ENCODE data around the gene CBX3.
"Not testable (repeated sequence)": the region's sequence is repeated elsewhere in the genome, so short reads cannot be mapped to it uniquely, and the experiment has no call there.

CBX3 gene

DNA sequence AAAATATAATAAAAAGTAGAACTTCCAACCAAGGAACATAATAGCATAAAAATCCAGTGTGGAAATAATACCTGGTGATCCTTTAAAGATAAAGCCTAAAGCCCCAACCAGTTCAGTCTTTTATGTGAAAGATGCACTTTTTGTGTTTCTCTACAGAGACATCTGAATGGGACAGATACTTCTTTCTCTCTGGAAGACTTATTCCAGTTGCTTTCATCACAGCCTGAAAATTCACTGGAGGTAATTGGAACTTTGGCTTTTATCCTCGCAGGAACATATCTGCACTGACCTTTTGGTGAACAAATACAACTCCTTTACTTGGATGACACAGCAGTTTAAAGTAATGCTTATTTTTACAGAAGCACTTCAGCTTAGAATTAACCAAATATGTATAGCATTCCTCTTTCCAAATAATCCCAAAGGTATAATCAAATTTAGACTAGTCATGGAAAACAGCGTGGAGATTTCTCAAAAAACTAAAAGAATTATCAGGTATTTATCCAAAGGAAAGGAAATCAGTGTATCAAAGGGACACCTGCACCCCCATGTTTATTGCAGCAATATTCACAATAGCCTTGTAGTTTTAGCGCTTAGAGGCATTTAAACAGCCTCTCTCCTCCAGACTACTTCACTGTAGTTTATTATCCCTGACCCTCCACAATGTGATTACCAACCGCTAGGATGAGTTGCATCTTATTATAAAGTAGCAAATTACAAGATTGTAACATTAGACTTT lies 17.8 kb upstream of the CBX3 start:
- in situ Hi-C loops (cut with HindIII; ENCODE audit: low sequenced_read_pairs), result no loop called here
- TF ChIP-seq, protein P1, sequence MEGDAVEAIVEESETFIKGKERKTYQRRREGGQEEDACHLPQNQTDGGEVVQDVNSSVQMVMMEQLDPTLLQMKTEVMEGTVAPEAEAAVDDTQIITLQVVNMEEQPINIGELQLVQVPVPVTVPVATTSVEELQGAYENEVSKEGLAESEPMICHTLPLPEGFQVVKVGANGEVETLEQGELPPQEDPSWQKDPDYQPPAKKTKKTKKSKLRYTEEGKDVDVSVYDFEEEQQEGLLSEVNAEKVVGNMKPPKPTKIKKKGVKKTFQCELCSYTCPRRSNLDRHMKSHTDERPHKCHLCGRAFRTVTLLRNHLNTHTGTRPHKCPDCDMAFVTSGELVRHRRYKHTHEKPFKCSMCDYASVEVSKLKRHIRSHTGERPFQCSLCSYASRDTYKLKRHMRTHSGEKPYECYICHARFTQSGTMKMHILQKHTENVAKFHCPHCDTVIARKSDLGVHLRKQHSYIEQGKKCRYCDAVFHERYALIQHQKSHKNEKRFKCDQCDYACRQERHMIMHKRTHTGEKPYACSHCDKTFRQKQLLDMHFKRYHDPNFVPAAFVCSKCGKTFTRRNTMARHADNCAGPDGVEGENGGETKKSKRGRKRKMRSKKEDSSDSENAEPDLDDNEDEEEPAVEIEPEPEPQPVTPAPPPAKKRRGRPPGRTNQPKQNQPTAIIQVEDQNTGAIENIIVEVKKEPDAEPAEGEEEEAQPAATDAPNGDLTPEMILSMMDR (IDR thresholded peaks at IDR 0.05; ENCODE audit: low read depth, low read length, missing control alignments), result no peak
- DNase-seq (ENCODE audit: low read depth), result no peak
- no peak overlapping the region for H3K4me3 ChIP-seq (ENCODE audit: low read depth, low read length)

DNA sequence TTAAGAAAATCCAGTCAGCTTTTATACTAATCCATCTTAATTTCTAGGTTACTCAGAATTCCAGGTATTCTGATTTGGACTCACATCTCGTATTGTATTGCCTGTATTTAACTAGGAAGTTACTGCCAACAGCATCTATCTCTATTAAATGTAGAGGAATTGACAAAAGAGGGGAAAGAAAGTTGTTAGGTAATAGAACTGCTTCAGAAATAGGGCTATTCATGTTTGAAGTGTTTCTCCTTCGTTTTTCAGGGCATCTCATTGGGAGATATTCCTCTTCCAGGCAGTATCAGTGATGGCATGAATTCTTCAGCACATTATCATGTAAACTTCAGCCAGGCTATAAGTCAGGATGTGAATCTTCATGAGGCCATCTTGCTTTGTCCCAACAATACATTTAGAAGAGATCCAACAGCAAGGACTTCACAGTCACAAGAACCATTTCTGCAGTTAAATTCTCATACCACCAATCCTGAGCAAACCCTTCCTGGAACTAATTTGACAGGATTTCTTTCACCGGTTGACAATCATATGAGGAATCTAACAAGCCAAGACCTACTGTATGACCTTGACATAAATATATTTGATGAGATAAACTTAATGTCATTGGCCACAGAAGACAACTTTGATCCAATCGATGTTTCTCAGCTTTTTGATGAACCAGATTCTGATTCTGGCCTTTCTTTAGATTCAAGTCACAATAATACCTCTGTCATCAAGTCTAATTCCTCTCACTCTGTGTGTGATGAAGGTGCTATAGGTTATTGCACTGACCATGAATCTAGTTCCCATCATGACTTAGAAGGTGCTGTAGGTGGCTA lies 17.1 kb upstream of the CBX3 start:
- in situ Hi-C loops (cut with HindIII; ENCODE audit: low sequenced_read_pairs); H3K4me3 ChIP-seq (ENCODE audit: low read depth, low read length); DNase-seq (ENCODE audit: low read depth): not testable (repeated sequence)

DNA sequence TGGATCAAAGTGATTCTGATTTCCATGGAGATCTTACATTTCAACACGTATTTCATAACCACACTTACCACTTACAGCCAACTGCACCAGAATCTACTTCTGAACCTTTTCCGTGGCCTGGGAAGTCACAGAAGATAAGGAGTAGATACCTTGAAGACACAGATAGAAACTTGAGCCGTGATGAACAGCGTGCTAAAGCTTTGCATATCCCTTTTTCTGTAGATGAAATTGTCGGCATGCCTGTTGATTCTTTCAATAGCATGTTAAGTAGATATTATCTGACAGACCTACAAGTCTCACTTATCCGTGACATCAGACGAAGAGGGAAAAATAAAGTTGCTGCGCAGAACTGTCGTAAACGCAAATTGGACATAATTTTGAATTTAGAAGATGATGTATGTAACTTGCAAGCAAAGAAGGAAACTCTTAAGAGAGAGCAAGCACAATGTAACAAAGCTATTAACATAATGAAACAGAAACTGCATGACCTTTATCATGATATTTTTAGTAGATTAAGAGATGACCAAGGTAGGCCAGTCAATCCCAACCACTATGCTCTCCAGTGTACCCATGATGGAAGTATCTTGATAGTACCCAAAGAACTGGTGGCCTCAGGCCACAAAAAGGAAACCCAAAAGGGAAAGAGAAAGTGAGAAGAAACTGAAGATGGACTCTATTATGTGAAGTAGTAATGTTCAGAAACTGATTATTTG lies 16.3 kb upstream of the CBX3 start:
- no peak for DNase-seq (ENCODE audit: low read depth)
- in situ Hi-C loops (cut with HindIII; ENCODE audit: low sequenced_read_pairs), result no loop called here
- H3K4me3 ChIP-seq (ENCODE audit: low read depth, low read length), result no peak overlapping the region
- TF ChIP-seq, protein P1 (IDR thresholded peaks at IDR 0.05; ENCODE audit: low read depth, low read length, missing control alignments), result no peak

DNA sequence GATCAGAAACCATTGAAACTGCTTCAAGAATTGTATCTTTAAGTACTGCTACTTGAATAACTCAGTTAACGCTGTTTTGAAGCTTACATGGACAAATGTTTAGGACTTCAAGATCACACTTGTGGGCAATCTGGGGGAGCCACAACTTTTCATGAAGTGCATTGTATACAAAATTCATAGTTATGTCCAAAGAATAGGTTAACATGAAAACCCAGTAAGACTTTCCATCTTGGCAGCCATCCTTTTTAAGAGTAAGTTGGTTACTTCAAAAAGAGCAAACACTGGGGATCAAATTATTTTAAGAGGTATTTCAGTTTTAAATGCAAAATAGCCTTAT lies 15.7 kb upstream of the CBX3 start:
- in situ Hi-C loops (cut with HindIII; ENCODE audit: low sequenced_read_pairs), result no loop called here
- TF ChIP-seq, protein P1 (IDR thresholded peaks at IDR 0.05; ENCODE audit: low read depth, low read length, missing control alignments), result no peak
- H3K4me3 ChIP-seq (ENCODE audit: low read depth, low read length), result no peak overlapping the region
- no peak for DNase-seq (ENCODE audit: low read depth)

DNA sequence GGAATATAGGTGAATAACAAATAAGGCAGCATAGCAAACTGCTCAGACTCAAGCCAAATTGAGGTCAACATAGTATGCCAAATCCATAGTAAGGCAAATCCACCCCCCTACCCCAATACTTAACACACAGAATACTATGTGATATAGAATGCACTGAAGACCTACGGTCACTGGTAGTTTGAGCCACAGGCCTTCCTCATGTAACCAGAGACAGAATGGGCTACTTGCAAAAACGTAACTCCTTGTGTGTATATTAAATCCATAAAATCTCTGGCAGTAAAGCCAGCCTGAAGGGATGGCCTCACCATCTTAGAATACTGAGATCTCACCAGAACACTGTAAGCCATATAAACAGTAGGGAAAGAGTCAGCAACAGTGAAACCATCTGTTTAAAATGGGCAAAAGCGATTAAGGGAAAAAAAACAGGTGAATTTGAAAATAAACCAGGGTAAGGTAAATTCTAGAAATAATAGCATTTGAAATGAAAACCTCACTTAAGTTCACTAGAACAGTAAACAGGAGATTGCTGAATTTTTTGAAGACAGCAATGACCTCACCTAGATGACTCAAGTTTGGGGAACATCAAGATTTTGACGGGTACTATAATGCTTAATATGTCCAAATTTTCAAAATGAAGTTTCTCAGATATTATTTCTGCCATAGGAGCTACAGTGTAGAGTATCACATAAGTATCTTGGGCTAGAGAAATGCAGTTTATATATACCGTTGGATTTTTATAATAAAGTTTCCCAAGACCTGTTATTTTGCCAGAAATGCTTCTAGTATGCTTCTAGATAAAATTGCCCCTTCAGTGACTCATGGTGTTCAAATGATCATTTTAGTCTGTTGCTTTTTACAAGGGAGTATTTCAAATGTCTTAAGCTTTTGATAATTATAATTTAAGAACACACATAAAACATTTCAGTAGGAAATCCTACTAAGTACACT lies 14.9 kb upstream of the CBX3 start:
- H3K4me3 ChIP-seq (ENCODE audit: low read depth, low read length), result no peak overlapping the region
- in situ Hi-C loops (cut with HindIII; ENCODE audit: low sequenced_read_pairs), result no loop called here
- no peak for DNase-seq (ENCODE audit: low read depth)
- TF ChIP-seq, protein P1 (IDR thresholded peaks at IDR 0.05; ENCODE audit: low read depth, low read length, missing control alignments), result no peak

DNA sequence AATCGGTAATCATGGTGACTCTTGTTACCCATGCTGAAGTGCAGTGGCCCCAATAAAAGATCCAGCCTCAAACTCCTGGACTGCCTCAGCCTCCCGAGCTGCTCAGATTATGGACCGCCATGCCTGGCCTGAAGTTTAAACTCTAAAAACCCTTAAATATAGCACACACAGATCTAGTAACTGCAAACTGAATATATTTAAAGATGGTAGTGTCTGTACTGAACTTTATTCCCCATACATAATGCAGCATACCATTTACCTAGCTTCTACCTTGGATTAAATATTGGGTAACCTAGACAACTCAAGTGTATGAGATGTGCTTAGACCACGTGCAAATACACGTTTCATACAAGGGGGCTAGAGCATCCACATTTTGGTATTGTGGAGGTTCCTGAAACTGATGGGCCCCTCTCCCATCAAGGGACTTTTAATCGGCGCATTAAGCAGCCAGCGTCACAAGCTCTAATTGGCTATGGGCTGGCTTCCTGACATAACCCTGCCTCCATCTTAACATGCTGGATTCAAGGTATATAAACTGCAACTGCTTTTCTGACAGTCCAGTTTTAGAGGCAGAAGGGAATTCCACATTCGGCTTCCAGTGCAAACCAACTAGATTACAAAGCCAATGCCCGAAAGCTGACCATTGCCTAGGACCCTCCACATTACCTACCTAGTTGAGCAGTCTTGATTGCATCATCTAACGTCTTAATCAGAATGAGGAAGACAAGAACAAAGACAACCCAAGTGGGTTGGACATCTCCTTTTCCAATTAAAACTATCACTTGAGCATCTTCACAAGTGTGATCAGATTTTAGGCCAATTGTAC lies 14.0 kb upstream of the CBX3 start:
- no peak overlapping the region for H3K4me3 ChIP-seq (ENCODE audit: low read depth, low read length)
- in situ Hi-C loops (cut with HindIII; ENCODE audit: low sequenced_read_pairs), result no loop called here
- TF ChIP-seq, protein P1 (IDR thresholded peaks at IDR 0.05; ENCODE audit: low read depth, low read length, missing control alignments), result no peak
- DNase-seq (ENCODE audit: low read depth), result no peak

Data from astrocyte of the cerebellum (primary cell).